ENCODE data around the gene NMRK2.

GRCh38 chr19:3907626-3908265, 25.1 kb upstream of the NMRK2 start:
- TF ChIP-seq EZH2 (IDR thresholded peaks at IDR 0.05) (no peak), POLR2AphosphoS5 (IDR thresholded peaks at IDR 0.05; ENCODE audit: borderline replicate concordance, low read depth, low read length) (no peak)
